Measurements from ENCODE around the gene CNGB1. TPM values are rescaled to one million over a fixed set of nuclear protein-coding genes. Genes with fewer than 3 reads are reported as not detected.
"Not testable (repeated sequence)": the region's sequence is repeated elsewhere in the genome, so short reads cannot be mapped to it uniquely, and the experiment has no call there.

CNGB1 gene
- total RNA-seq, 1 experiment from 2014 or later, result not detected

- no peak for DNase-seq (ENCODE audit: low spot score)
These were observed 108.1 kb downstream of the CNGB1 start for GRCh38 chr16:57862698-57863433.

- peak; percentile 47 for DNase-seq (ENCODE audit: low spot score)
These were observed 111.6 kb downstream of the CNGB1 start for GRCh38 chr16:57859331-57859730.

GRCh38 chr16:57858635-57859034, 112.3 kb downstream of the CNGB1 start:
- DNase-seq (ENCODE audit: low spot score), result no peak

- DNase-seq (ENCODE audit: low spot score), result not testable (repeated sequence)
These were observed 112.9 kb downstream of the CNGB1 start for GRCh38 chr16:57857991-57858390.

GRCh38 chr16:57855188-57855587, 115.7 kb downstream of the CNGB1 start:
- no peak for DNase-seq (ENCODE audit: low spot score)

- DNase-seq (ENCODE audit: low spot score), result no peak
These were observed 118.7 kb downstream of the CNGB1 start for GRCh38 chr16:57852189-57852588.

- no peak for DNase-seq (ENCODE audit: low spot score)
These were observed 122.7 kb downstream of the CNGB1 start for GRCh38 chr16:57848181-57848580.

GRCh38 chr16:57846931-57847330, 124.0 kb downstream of the CNGB1 start:
- not testable (repeated sequence) for DNase-seq (ENCODE audit: low spot score)

GRCh38 chr16:57846078-57846697, 124.7 kb downstream of the CNGB1 start:
- no peak for DNase-seq (ENCODE audit: low spot score)

- DNase-seq (ENCODE audit: low spot score), result no peak
These were observed 125.8 kb downstream of the CNGB1 start for GRCh38 chr16:57845115-57845514.

- DNase-seq (ENCODE audit: low spot score), result no peak
These were observed 126.4 kb downstream of the CNGB1 start for GRCh38 chr16:57844416-57845030.

- no peak for DNase-seq (ENCODE audit: low spot score)
These were observed 127.5 kb downstream of the CNGB1 start for GRCh38 chr16:57843400-57843799.

- no peak for DNase-seq (ENCODE audit: low spot score)
These were observed 128.3 kb downstream of the CNGB1 start for GRCh38 chr16:57842601-57843000.

GRCh38 chr16:57840833-57841232, 130.1 kb downstream of the CNGB1 start:
- no peak for DNase-seq (ENCODE audit: low spot score)

GRCh38 chr16:57838161-57838560, 132.8 kb downstream of the CNGB1 start:
- no peak for DNase-seq (ENCODE audit: low spot score)

GRCh38 chr16:57837305-57838125, 133.4 kb downstream of the CNGB1 start:
- no peak for DNase-seq (ENCODE audit: low spot score)

- DNase-seq (ENCODE audit: low spot score), result not testable (repeated sequence)
These were observed 135.5 kb downstream of the CNGB1 start for GRCh38 chr16:57835439-57835838.

- no peak for DNase-seq (ENCODE audit: low spot score)
These were observed 136.0 kb downstream of the CNGB1 start for GRCh38 chr16:57834936-57835335.
